GM12891 (cell line): ENCODE results near the gene TACC2.

Source experiments
- PAX5 ChIP-seq: IDR thresholded peaks from 2 replicates; pipeline ENCODE4 v1.6.1; 2011; ENCODE audit warnings: low read length, moderate library complexity, mild to moderate bottlenecking; ENCODE audit not compliant: insufficient read depth, severe bottlenecking
- POLR2A ChIP-seq: IDR thresholded peaks from 2 replicates; pipeline ENCODE4 v1.6.1; 2011; ENCODE audit warnings: low read depth, low read length, control low read depth
- POLR2AphosphoS5 ChIP-seq: IDR thresholded peaks from 2 replicates; pipeline ENCODE4 v1.6.1; 2011; ENCODE audit warnings: low read depth, low read length, control low read depth
- POU2F2 ChIP-seq: IDR thresholded peaks from 2 replicates; pipeline ENCODE4 v1.6.1; 2011; ENCODE audit warnings: low read depth, mild to moderate bottlenecking, control low read depth, low read length, moderate library complexity
- TAF1 ChIP-seq: IDR thresholded peaks from 2 replicates; pipeline ENCODE4 v1.6.1; 2011; ENCODE audit warnings: low read depth, low read length, control low read depth

- TF ChIP-seq POLR2A (no peak), TAF1 (no peak), POLR2AphosphoS5 (no peak), POU2F2 (no peak), PAX5 (no peak)
These were observed 83.5 kb downstream of the TACC2 start for GRCh38 chr10:122072491-122072890.
